T-helper 22 cell (primary cell): ENCODE data around the gene DAPK1.

ENCODE experiments used
- DNase-seq: peaks from one replicate; pipeline ENCODE4 v3.0.0-alpha.2; 2020; ENCODE audit warnings: low read depth

The DAPK1 gene

GRCh38 chr9:87668722-87669121 is 171.1 kb downstream of the DAPK1 start:
- no peak for DNase-seq

- DNase-seq, result no peak
Measured at GRCh38 chr9:87670572-87671264, 173.1 kb downstream of the DAPK1 start.

GRCh38 chr9:87671478-87671877 is 173.8 kb downstream of the DAPK1 start:
- no peak for DNase-seq

GRCh38 chr9:87671925-87672324 is 174.3 kb downstream of the DAPK1 start:
- no peak for DNase-seq

GRCh38 chr9:87672586-87672985 is 174.9 kb downstream of the DAPK1 start:
- DNase-seq, result no peak

GRCh38 chr9:87673446-87674120 is 175.9 kb downstream of the DAPK1 start:
- DNase-seq, result no peak

GRCh38 chr9:87674565-87675299 is 177.1 kb downstream of the DAPK1 start:
- no peak for DNase-seq

GRCh38 chr9:87675906-87676515 is 178.3 kb downstream of the DAPK1 start:
- no peak for DNase-seq

GRCh38 chr9:87676976-87677775 is 179.5 kb downstream of the DAPK1 start:
- no peak for DNase-seq

- no peak for DNase-seq
Measured at GRCh38 chr9:87677776-87678587, 180.3 kb downstream of the DAPK1 start.

- DNase-seq, result no peak
Measured at GRCh38 chr9:87678650-87679355, 181.1 kb downstream of the DAPK1 start.

- DNase-seq, result no peak
Measured at GRCh38 chr9:87681271-87682061, 183.8 kb downstream of the DAPK1 start.

- no peak for DNase-seq
Measured at GRCh38 chr9:87682085-87682484, 184.4 kb downstream of the DAPK1 start.

GRCh38 chr9:87682618-87683017 is 185.0 kb downstream of the DAPK1 start:
- no peak for DNase-seq

GRCh38 chr9:87683751-87684626 is 186.3 kb downstream of the DAPK1 start:
- DNase-seq, result no peak

- DNase-seq, result no peak
Measured at GRCh38 chr9:87684627-87685219, 187.1 kb downstream of the DAPK1 start.

- no peak for DNase-seq
Measured at GRCh38 chr9:87685441-87685840, 187.8 kb downstream of the DAPK1 start.
